Lung (tissue), 12 donors: Measurements from ENCODE around the gene UBB. TPM values are rescaled to one million over a fixed set of nuclear protein-coding genes. Genes with fewer than 3 reads are reported as not detected.
A peak's percentile ranks its signal among the peaks of the same experiment; 100 is the strongest.

Experiments
- ATAC-seq: fragments of 200-7000 bp; cut with Tn5 transposase; one replicate; pipeline ENCODE4 v1.9.1; 2020; ENCODE audit warnings: moderate number of reproducible peaks; ENCODE audit not compliant: insufficient read depth, low FRiP score
- DNase-seq, 3 donors: peaks; one replicate each; pipeline ENCODE4 v3.0.0-alpha.2; 2013 to 2017
- H3K27ac ChIP-seq, 2 donors: one replicate each; pipeline ENCODE4 v1.5.1; 2013; ENCODE audit warnings: mild to moderate bottlenecking in 2 of 2, moderate library complexity in 2 of 2, control low read depth in 1 of 2, inconsistent platforms in 1 of 2, low read depth in 1 of 2, low read length in 1 of 2
- H3K27me3 ChIP-seq, 3 donors: one replicate each; pipeline ENCODE4 v1.5.1; 2013; ENCODE audit warnings: low read length in 2 of 3; ENCODE audit not compliant: control insufficient read depth in 3 of 3, insufficient read depth in 3 of 3
- H3K36me3 ChIP-seq, 4 donors: one replicate each; pipeline ENCODE4 v1.5.1; 2013; ENCODE audit warnings: low read length in 4 of 4, mild to moderate bottlenecking in 1 of 4, moderate library complexity in 1 of 4; ENCODE audit not compliant: control insufficient read depth in 4 of 4, insufficient read depth in 4 of 4
- H3K4me1 ChIP-seq, 5 donors: one replicate each; pipeline ENCODE4 v1.5.1; 2013; ENCODE audit warnings: low read length in 5 of 5, mild to moderate bottlenecking in 2 of 5, moderate library complexity in 1 of 5; ENCODE audit not compliant: control insufficient read depth in 5 of 5, insufficient read depth in 5 of 5
- H3K4me3 ChIP-seq: one replicate; pipeline ENCODE4 v1.5.1; 2013; ENCODE audit warnings: mild to moderate bottlenecking, control low read depth, moderate library complexity
- H3K9ac ChIP-seq, 2 donors: one replicate each; pipeline ENCODE4 v1.5.1; 2013; ENCODE audit warnings: low read length in 2 of 2, control low read depth in 1 of 2; ENCODE audit not compliant: insufficient read depth in 1 of 2
- H3K9me3 ChIP-seq, 4 donors: one replicate each; pipeline ENCODE4 v1.5.1; 2013; ENCODE audit warnings: low read length in 3 of 4, mild to moderate bottlenecking in 1 of 4, moderate library complexity in 1 of 4; ENCODE audit not compliant: control insufficient read depth in 4 of 4, insufficient read depth in 3 of 4
- WGBS, 2 donors: extraction: QIAGEN DNeasy Blood & Tissue Kit; methylation state at CpG; one replicate each; pipeline ENCODE4 v1.1.7; 2013; 5-methylcytosine and 5-hydroxymethylcytosine counted together
- polyA plus RNA-seq, 2 donors: library from polyadenylated mRNA; stranded (reverse); fragments of 200-250 nt; gene quantifications; one replicate each; pipeline ENCODE4 v1.2.1, GENCODE V29; 2013
- total RNA-seq, 2 donors: library from RNA; depleted of rRNA in 1 of 2; stranded (reverse); fragments of >200 nt in 1 of 2; gene quantifications; one replicate each; pipeline ENCODE4 v1.2.1, GENCODE V29; 2014 to 2021
- TF ChIP-seq, protein P1 (sequence below): IDR thresholded peaks from 2 replicates; pipeline ENCODE4 v1.5.1; 2012; ENCODE audit warnings: mild to moderate bottlenecking; ENCODE audit errors: control extremely low read depth, extremely low read depth
- donor health status: control.
- donor health status: control.
- donor health status: Bipolar disorder and iron deficiency.
- donor health status: healthy.
- donor health status: DM: yes; HTN: yes; CAD: no.

UBB gene
- total and polyA plus RNA-seq, 4 donors: 602 to 1,870 (median 1,244) TPM

DNA sequence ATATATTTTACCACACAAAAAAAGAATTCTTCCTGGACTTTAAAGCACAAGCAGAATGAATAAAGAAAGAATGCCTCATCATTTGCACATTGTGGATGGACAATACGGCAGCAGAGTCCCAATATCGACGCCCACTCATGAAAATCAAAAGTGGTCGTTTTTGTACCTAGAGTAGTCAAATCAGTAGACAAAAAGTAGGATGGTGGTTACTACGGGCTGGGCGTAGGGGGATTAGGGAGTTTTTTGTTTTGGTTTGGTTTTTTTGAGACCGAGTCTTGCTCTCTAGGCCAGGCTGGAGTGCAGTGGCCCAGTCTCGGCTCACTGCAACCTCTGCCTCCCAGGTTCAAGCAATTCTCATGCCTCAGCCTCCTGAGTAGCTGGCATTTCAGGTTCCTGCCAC is 19.0 kb upstream of the UBB start:
- Histone ChIP-seq H3K27ac (no peak overlapping the region), H3K36me3 (no peaks in the 10 kb centered on the region), H3K4me1 (peaks cover 0 to 13% (median 1%) of the 10 kb centered on the region in 5 donors), H3K9ac (no peak overlapping the region), H3K27me3 (no peaks in the 10 kb centered on the region), H3K9me3 (no peaks in the 10 kb centered on the region), H3K4me3 (no peak overlapping the region)
- TF ChIP-seq, protein P1, sequence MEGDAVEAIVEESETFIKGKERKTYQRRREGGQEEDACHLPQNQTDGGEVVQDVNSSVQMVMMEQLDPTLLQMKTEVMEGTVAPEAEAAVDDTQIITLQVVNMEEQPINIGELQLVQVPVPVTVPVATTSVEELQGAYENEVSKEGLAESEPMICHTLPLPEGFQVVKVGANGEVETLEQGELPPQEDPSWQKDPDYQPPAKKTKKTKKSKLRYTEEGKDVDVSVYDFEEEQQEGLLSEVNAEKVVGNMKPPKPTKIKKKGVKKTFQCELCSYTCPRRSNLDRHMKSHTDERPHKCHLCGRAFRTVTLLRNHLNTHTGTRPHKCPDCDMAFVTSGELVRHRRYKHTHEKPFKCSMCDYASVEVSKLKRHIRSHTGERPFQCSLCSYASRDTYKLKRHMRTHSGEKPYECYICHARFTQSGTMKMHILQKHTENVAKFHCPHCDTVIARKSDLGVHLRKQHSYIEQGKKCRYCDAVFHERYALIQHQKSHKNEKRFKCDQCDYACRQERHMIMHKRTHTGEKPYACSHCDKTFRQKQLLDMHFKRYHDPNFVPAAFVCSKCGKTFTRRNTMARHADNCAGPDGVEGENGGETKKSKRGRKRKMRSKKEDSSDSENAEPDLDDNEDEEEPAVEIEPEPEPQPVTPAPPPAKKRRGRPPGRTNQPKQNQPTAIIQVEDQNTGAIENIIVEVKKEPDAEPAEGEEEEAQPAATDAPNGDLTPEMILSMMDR: no peak
- DNase-seq: no peak
- WGBS, 2 donors: 85 to 95% methylated on average over 8 of the region's 8 CpGs
- no peak for ATAC-seq

DNA sequence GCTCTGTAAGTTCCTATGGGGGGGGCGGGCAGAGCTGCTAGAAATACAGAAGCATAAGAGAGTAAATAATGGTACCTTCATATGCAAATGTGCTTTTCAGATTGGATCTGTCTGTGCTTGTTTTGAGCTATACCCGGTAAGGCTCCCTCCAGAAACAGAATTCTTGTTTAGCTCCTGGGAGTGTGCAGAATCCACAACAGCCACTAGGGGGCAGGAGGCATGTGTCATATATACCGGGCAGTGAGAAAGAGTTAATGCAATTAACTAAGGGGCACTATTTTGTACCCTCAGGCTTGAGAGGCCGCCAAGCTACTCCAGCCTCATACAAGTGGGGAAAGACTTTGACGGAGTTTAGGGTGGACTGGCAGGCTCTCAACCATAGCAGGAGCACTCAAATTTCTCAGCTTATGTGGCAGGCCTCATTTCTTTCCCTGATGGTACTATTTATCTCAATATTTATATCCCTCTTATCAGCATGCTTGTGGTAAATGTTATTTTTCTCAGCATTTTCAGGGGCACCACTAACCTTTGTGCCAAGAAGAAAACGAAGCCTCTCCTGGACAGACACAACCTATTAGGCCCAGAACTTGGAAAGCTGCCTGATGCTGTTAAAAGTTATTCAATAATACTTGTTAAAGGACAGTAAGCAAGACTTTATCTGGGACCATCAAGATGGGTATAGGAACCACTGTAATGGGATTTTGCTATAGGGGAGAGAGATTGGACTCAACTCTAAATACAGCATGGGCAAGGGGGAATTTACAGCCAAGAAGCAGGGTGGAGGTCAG is 16.9 kb upstream of the UBB start:
- TF ChIP-seq, protein P1: peak; percentile 84
- Histone ChIP-seq H3K27ac (no peak overlapping the region), H3K9ac (peak overlapping the region in 1 of 2 donors; percentile 19), H3K9me3 (no peaks in the 10 kb centered on the region), H3K36me3 (no peaks in the 10 kb centered on the region), H3K27me3 (no peaks in the 10 kb centered on the region), H3K4me1 (peaks cover 0 to 13% (median 1%) of the 10 kb centered on the region in 5 donors), H3K4me3 (no peak overlapping the region)
- ATAC-seq (peak; percentile 72), DNase-seq (peak; percentile 83 to 86 (median 85))
- WGBS, 2 donors: 11 to 17% methylated on average over 6 of the region's 6 CpGs

DNA sequence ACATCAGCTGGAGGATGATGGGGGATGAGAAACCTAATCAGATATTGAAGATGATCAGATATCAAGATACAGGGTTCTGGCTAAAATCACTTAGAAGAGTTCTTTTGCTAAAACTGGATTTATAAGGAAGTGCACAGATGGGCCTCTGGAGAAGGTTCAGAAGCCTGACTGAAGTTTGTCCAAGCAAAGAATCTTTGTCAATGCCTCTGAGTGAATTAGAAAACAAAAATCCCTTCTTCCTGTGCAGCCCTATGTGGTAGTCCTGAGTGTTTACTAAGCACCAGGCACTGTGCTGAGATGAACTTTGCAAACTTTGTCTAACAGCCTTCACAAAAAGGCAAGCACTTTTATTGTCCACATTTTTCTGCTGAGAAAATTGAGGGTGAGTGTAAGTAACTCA is 16.3 kb upstream of the UBB start:
- DNase-seq: no peak
- H3K4me1 ChIP-seq: peaks cover 0 to 13% (median 1%) of the 10 kb centered on the region in 5 donors
- H3K27me3 ChIP-seq: no peaks in the 10 kb centered on the region
- H3K27ac ChIP-seq: no peak overlapping the region
- H3K9ac ChIP-seq: peak overlapping the region in 1 of 2 donors; percentile 3
- H3K9me3 ChIP-seq: no peaks in the 10 kb centered on the region
- no peaks in the 10 kb centered on the region for H3K36me3 ChIP-seq
- no peak for ATAC-seq
- TF ChIP-seq, protein P1: no peak
- no peak overlapping the region for H3K4me3 ChIP-seq
